CD4-positive, alpha-beta T cell treated with Interleukin-4 for 4 hours (primary cell): Measurements from ENCODE around the gene MTMR8.
"Not testable (repeated sequence)": the region's sequence is repeated elsewhere in the genome, so short reads cannot be mapped to it uniquely, and the experiment has no call there.

Experiments used
- DNase-seq: peaks from one replicate; pipeline ENCODE4 v3.0.0-alpha.2; 2020

Gene MTMR8

DNA sequence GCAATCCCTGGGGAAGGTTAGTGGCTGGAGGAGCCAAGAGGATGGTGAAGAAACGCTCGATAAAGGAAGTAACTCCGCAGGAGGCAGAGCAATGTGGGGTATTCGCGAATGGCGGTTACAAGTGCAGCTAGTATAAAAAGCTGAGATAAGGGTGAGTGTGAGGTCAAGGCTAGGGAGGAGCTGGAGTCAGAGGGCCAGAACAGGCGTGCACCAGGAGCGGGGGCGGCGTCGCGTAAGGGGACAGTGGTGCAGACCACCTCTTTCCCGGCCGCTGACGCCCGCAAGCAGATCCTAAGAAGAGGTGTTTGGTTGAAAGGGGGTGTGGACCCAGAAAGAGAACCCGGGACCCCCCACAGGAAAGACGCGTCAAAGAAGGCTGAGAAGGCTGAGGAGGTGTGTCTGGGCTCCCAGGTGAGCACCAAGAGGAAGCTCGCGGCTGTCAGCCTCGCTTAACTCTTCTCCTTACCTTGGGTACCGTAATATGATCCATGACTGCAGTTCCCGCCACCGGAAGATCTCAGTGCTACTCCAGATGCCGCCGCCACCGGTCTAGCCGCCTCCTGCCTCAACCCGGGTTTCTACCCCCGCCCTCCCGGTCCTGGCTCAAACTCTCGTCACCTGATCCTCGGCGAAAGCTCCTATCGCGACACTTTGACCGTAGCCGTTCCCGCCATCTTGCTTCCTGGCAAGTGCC lies at the start of gene MTMR8:
Gene MTMR8, minus strand, starts transcription at position 579 of the 694 bp plus-strand sequence. Its CDS starts 89 bp downstream, at position 490.
- DNase-seq: peak; percentile 77

DNA sequence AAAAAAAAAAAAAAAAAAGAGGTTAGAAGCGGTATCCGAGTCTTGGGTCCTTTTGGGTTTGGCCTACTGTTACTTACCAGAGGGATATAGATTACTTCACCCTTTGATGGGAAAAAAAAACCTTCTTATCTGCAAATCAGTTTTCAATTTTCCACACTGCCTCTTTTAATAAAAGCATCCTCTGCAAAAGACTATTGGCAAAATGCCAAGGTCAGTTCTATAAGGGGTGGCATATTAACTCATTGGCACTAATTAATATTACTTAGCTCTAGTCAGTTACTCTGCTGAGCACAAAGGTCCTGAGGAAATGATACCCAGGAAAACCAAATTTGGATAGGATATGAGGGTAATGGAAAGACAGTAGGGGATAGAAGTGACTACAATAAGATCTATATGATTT lies 44.3 kb upstream of the MTMR8 start:
- no peak for DNase-seq

- DNase-seq: no peak
Observed at GRCh38 chrX:64437665-64438064, 42.4 kb upstream of the MTMR8 start.

GRCh38 chrX:64437218-64437617 lies 42.0 kb upstream of the MTMR8 start:
- no peak for DNase-seq

- DNase-seq: no peak
Observed at GRCh38 chrX:64428371-64428770, 33.1 kb upstream of the MTMR8 start.

DNA sequence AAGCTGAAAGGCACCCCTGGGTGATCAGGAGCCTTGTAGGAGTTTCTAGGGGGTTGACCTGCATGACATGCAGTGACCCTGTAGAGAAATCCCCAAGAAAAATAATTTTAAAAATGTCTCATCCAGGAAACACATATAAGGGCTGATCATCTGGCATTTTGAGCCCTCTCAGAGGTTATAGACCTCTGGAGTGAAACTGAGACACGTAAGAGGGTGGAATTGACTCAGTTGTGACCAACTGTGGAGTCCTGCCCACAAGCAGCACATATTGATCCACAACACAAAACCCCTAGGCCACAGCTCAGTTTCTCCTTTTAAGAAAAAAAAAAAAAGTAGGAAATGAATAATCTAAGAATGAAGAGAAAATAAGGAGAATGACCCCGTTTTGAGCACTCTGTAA lies 32.5 kb upstream of the MTMR8 start:
- no peak for DNase-seq

- DNase-seq: no peak
Observed at GRCh38 chrX:64427281-64427680, 32.0 kb upstream of the MTMR8 start.

- DNase-seq: not testable (repeated sequence)
Observed at GRCh38 chrX:64409730-64410129, 14.5 kb upstream of the MTMR8 start.

- DNase-seq: no peak
Observed at GRCh38 chrX:64398088-64398487, 2.8 kb upstream of the MTMR8 start.

- DNase-seq: no peak
Observed at GRCh38 chrX:64395568-64395929, 297 bp upstream of the MTMR8 start.

DNA sequence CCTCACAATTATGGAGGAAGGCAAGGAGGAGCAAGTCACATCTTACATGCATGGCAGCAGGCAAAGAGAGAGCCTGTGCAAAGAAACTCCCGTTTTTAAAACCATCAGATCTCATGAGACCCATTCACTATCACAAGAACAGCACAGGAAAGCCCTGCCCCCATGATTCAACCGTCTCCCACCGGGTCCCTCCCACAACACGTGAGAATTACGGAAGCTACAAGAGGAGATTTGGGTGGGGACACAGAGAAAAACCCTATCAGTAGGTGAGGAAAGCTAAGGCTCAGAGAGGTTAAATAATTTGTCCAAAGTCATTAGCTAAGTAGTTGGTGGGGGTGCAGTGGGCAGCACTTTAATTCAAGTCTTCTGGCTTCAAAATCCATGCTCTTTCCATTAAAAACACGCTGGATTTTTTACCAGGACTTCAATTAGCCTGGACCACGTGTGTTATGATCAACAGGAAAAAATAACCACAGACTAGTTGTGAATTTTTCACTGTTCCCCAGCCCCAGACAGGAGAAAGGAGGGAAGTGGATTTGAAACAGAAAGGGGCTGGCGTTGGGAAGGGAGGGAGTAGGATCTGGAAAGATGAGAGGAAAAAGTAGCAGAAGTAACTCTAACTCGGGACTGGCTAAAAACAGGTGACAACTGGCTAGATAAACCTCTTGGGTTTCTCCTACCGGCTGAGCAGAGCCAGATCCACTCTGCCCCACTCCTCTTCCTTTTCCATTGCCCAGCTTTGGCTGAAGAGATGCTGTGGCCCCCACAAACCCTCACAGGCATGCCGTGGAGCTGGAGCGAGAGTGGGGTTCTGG lies 986 bp downstream of the MTMR8 start:
- no peak for DNase-seq

GRCh38 chrX:64389489-64389888 lies 5.8 kb downstream of the MTMR8 start:
- no peak for DNase-seq

DNA sequence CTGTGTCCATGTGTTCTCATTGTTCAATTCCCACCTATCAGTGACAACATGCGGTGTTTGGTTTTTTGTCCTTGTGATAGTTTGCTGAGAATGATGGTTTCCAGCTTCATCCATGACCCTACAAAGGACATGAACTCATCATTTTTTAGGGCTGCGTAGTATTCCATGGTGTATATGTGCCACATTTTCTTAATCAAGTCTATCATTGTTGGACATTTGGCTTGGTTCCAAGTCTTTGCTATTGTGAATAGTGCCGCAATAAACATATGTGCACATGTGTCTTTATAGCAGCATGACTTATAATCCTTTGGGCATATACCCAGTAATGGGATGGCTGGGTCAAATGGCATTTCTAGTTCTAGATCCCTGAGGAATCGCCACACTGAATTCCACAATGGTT lies 14.5 kb downstream of the MTMR8 start:
- not testable (repeated sequence) for DNase-seq

- no peak for DNase-seq
Observed at GRCh38 chrX:64379924-64380323, 15.3 kb downstream of the MTMR8 start.

GRCh38 chrX:64377753-64378152 lies 17.5 kb downstream of the MTMR8 start:
- DNase-seq: no peak

DNA sequence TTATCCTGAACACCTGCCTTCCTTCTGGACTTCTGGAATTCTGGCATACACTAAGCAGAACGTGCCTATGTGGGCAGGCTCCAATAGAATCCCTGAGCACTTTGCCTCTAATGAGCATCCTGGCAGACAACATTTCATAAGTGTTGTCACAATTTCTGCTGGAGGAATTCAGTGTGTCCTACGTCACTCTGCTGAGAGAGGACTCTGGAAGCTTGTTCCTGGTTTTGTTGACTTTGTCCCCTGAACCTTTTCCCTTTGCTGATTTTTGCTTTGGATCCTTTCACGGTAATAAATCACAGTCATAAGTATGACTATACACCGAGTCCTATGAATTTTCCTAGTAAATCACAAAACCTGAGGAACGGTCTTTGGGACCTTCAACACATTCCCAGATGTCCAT lies 43.2 kb downstream of the MTMR8 start:
- DNase-seq: no peak

GRCh38 chrX:64350521-64350920 lies 44.7 kb downstream of the MTMR8 start:
- no peak for DNase-seq

- DNase-seq: no peak
Observed at GRCh38 chrX:64350047-64350446, 45.2 kb downstream of the MTMR8 start.

DNA sequence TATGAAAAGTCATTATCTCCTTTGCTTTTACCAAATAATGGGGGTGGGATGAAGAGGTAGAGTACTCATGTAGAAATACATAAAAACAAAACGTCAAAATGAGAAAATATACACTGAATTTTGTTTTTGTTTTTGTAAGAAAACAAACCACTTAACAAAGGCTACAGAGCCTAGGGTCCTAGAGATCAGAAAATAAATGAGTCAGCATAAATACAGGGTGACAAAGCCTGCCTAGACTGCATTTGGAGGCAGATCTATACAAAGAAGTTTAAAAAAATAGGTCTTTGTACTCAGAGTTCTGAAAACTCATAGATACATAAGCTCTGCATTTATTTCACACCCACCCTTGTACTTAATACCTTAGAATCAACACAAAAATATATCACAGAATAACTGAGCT lies 52.4 kb downstream of the MTMR8 start:
- no peak for DNase-seq

DNA sequence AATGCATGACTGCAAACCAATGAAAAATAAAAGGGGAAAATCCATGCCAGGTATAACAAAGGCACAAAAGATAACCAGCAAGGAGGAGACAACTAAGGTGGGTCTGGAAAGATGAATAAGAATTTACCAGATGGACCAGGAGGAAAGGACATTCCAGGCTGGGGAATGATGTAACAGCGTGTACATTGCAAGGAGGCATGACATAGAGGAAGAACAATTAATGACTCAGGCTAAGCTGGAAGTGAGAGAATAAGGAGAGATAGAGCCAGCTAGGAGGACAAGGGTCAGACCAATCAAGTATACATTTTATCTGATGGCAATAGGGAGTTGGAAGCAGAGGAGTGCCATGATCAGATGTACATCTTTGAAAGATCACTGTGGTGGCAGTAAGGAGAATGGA lies 57.0 kb downstream of the MTMR8 start:
- no peak for DNase-seq

DNA sequence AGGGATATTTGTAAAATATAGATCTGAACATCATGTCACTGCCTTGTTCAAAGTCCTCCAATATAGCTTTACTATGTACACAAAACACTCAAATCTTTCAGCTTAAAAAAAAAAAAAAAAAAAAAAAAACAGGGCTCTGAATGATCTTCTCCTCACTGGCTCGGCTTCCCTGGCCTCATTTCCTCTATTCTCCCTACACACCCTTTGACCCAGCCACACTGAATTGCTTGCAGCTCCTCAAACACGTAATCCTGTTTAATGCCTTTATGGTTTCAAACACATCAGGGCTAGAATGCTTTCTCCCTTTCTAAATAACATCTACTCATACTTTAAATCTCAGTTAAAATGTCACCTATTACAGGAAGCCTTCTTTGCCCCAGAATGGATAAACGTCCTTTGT lies 60.8 kb downstream of the MTMR8 start:
- DNase-seq: no peak

GRCh38 chrX:64330284-64330683 lies 65.0 kb downstream of the MTMR8 start:
- DNase-seq: no peak

DNA sequence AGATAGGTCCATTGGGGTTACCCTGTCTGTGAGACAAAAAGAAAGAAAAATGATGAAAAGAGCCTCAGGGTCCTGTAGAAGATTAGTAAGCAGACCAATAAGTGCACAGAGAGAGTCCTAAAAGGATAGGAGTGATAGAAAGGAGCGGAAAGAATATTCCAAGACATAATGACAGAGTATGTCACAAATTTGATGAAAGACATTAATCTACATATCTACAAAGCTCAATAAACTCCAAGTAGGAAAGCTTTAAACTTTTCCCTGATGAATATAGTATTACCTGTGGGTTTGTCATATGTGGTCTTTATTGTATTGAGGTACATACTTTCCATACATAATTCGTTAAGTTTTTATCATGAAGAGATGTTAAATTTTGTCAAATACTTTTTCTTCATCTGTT lies 73.7 kb downstream of the MTMR8 start:
- DNase-seq: no peak

DNA sequence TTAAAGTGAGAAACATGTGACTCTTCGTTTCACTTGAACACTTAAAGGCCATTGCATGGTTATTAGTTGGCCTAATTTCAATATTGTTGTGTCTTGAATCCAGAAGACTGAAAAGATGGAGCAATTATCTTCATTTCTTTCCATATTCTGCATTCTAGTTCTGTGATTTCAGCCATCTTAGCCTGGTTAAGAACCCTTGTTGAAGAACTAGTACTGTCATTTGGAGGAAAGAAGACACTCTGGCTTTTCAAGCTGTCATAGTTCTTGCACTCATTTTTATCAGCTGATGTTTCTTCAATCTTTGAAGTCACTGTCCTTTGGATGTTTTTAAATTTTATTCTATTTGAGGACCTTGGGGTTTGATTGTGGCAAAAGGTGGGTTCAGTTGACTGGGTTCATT lies 81.6 kb downstream of the MTMR8 start:
- no peak for DNase-seq

DNA sequence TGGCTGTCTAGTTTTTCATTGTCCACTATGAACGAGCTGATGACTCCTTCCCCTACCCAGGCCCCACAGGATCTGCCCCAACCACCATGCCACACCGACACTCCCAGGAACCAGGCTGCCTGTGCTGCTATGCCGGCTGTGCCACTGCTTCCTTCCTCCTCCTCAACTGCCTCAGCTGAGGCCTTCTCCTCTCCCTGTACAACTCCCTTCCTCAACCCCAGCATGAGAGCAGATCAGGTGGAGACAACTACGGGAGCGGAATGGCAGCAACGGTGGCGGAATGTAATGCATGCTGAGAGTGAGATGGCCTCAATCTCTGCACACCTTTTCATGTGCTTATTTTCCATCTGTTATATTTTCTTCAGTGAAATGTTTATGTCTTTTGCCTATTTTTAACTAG lies 88.5 kb downstream of the MTMR8 start:
- no peak for DNase-seq
